T47D (cell line): ENCODE measurements around the gene VWA3B.
"Not testable (repeated sequence)": the region's sequence is repeated elsewhere in the genome, so short reads cannot be mapped to it uniquely, and the experiment has no call there.

Experiments used
- DNase-seq, 2 experiments: peaks; one replicate each; pipeline versions ENCODE4 v3.0.0 to v3.0.0-alpha.2; 2011 to 2012; ENCODE audit warnings: low read depth in 1 of 2, low spot score in 1 of 2
- JUND ChIP-seq: IDR thresholded peaks from 2 replicates; pipeline ENCODE4 v1.6.1; 2012; ENCODE audit warnings: low read depth
- in situ Hi-C: cut with HindIII; loops from 2 replicates; pipeline ENCODE4 v1.10.0; 2016; ENCODE audit warnings: low sequenced_read_pairs, low pct_unique_long_range_greater_than_20kb

The VWA3B gene

GRCh38 chr2:98311771-98312545 is 225.0 kb downstream of the VWA3B start:
- TF ChIP-seq JUND: no peak
- no peak for DNase-seq
- in situ Hi-C loops: no loop called here

DNA sequence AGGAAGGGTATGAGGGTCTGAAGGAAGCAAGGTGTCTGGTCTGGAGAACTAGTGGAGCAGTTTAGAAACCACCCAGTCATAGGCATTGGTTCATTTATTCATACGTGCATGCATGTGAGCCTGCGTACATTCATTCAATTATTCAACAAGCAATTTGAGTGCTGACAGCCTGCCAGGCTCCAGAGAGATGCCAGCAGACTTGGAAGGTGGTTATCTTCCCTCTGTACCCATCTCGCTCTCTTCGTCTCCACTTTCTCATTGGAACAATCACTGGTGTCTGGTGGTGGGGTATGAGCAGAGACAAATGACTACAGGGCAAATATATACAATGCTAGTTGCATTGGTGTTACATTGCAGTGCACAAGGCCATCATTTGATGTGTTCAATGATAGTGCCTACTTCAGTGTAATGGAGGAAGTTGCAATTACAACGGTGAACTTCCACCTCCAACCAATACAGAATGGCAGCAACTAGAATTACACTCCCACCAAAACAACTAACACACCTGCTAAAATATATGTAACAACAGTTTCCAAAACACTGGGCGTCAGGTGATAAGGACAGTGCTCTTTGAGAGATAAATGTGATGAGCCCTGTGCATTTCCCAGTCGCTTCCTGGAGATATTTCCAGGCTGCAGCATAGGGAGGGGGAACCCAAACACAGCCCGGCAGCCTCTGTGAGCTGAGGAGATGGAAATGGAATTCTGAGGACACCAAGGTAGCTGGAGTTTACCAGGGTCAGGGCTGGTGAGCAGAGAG is 226.7 kb downstream of the VWA3B start:
- in situ Hi-C loops: no loop called here

DNA sequence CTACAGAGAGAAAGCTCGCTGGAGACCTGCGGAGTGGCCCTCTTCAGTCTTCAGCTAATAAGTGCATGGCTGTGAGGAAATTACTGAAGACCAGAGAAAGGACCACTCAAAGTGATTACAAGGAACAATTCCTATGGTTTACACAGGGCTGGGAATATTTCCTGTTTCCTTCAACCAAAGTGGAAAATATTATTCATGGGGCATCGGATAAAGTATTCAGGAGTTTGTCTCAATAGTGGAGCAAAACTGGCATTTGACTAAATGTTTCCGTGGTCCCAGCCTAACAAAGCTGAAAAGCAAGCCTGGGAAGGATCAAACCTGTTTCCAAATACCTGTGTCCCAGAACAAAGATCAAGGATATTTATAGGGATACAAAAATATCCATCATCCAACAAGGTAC is 227.3 kb downstream of the VWA3B start:
- TF ChIP-seq JUND: no peak
- no peak for DNase-seq
- in situ Hi-C loops: no loop called here

More for the DNA sequence above, 226.7 kb downstream of the VWA3B start:
- no peak for DNase-seq
- no peak for TF ChIP-seq JUND

DNA sequence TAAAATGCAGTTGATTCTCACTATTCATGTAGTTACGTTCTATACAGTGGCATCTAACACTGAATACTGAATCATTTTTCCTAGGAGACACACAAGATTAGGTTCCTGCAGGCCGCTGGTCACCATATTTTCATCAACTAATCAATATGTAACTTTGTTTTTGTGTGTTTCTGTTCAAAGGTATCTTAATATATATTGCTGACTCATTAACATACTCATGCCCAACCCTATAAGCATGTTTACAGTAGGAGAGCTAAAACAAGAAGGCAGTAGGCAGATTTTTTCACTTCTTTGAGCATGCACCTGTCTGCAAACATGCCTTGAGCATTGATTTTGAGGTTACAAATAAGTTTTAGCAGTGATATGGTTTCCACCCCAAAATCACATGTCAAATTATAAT is 229.0 kb downstream of the VWA3B start:
- TF ChIP-seq JUND: no peak
- in situ Hi-C loops: no loop called here
- DNase-seq: no peak

DNA sequence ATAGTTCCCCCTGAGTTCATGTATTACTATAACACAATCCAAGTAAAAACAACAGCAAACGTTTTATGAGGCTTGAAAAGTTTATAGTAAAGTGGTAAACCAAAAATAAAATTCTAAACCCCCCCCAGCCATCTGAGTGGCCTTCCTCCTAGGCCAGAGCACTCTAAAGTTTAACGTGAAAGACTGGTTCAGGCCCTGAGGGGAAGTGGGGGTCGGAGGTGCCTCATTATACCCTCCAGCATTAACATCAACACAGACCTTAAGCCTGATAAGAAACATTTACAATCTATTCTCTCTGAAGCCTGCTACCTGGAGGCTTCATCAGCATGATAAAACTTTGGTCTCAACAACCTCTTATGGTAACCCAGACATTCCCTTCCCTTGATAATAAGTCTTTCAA is 230.2 kb downstream of the VWA3B start:
- no peak for TF ChIP-seq JUND
- no peak for DNase-seq
- in situ Hi-C loops: no loop called here

DNA sequence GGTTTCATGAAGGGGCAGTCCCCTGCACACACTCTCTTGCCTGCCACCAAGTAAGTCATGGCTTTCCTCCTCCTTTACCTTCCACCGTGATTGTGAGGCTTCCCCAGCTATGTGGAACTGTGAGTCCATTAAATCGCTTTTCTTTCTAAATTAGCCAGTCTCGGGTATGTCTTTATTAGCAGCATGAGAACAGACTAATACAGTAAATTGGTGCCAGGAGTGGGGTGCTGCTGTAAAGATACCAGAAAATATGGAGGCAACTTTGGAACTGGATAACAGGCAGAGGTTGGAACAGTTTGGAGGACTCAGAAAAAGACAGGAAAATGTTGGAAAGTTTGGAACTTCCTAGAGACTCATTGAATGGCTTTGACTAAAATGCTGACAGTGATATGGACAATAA is 233.2 kb downstream of the VWA3B start:
- DNase-seq, in situ Hi-C loops: not testable (repeated sequence)

DNA sequence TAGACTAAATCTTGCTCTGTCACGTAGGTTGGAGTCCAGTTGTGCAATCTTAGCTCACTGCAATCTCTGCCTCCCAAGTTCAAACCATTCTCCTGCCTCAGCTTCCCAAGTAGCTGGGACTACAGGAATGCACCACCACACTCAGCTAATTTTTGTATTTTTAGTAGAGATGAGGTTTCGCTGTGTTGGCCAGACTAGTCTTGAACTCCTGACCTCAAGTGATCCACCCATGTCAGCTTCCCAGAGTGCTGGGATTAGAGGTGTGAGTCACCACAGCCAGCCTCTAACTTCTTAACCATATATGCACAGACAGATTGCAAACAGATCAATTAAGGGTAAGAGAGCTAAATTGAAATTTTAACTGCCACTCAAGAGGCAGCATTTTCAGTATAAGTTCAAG is 237.2 kb downstream of the VWA3B start:
- TF ChIP-seq JUND: no peak
- no peak for DNase-seq
- in situ Hi-C loops: no loop called here

GRCh38 chr2:98327776-98328175 is 240.8 kb downstream of the VWA3B start:
- TF ChIP-seq JUND: no peak
- in situ Hi-C loops: no loop called here
- no peak for DNase-seq

DNA sequence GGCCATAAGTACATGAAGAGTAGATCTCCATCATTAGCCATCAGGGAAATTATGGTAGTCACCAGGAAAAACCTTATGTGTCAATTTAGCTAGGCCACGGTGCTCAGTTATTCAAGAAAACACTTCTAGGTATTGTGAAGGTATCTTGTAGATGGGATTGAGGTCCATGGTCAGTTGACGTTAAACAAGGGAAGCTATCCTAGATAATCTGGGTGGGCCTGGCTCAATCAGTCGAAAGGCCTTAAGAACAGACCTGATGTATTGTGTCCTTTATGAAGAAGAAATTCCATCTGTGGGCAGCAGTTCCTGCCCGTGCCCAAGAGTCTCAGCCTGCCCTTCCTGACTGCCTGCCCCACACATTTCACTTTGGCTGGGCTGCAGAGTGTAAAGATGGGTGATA is 242.6 kb downstream of the VWA3B start:
- in situ Hi-C loops: no loop called here
- no peak for TF ChIP-seq JUND
- DNase-seq: no peak

- no peak for TF ChIP-seq JUND
- DNase-seq: no peak
- in situ Hi-C loops: no loop called here
Measured at GRCh38 chr2:98332989-98333388, 246.0 kb downstream of the VWA3B start.

DNA sequence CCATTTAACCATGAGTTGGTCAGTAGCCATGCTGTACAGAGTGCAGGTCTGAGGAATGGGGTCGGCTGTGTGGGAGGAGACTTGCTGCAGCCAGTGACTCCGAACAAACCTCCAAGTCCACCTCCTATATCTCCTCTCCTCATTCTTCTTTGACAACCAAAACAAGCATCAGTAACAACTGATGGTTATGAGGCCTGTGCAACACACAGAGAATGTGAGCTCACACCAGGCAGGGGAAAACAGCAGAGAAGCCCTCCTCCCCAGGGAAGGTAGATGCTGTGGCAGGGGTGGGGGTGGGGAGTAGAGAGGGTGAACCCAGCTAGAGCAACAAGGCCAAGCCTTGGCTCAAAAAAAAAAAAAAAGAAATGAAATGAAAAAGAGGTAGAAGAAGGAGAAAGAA is 247.0 kb downstream of the VWA3B start:
- in situ Hi-C loops: no loop called here
- no peak for TF ChIP-seq JUND
- DNase-seq: no peak

GRCh38 chr2:98334439-98335078 is 247.6 kb downstream of the VWA3B start:
- no peak for DNase-seq
- in situ Hi-C loops: no loop called here
- no peak for TF ChIP-seq JUND

GRCh38 chr2:98335271-98335670 is 248.3 kb downstream of the VWA3B start:
- no peak for DNase-seq
- TF ChIP-seq JUND: no peak
- in situ Hi-C loops: no loop called here
